K562 (cell line): ENCODE measurements around the gene ZNF692. TPM values are rescaled to one million over a fixed set of nuclear protein-coding genes. Genes with fewer than 3 reads are reported as not detected.

ENCODE experiments used
- ATF1 ChIP-seq, 2 experiments: fragments of 450-650 bp in 1 of 2; IDR thresholded peaks; 2 replicates each; pipeline ENCODE4 v1.6.1; 2016; ENCODE audit warnings: missing compliant biosample characterization in 1 of 2, missing genetic modification characterization in 1 of 2
- CREB3L1 ChIP-seq: fragments of 450-650 bp; IDR thresholded peaks from 2 replicates; pipeline ENCODE4 v1.6.1; 2014; ENCODE audit warnings: low read depth, mild to moderate bottlenecking, moderate library complexity, borderline replicate concordance
- DDX20 ChIP-seq: fragments of 450-650 bp; IDR thresholded peaks from 2 replicates; pipeline ENCODE4 v1.6.1; 2016; ENCODE audit warnings: missing genetic modification characterization, low read depth, mild to moderate bottlenecking, missing compliant biosample characterization, moderate library complexity
- FUS ChIP-seq: fragments of 200-400 bp; formaldehyde crosslinking; optimal IDR thresholded peaks from 2 replicates; pipeline ENCODE3; 2017; ENCODE audit warnings: low read depth, low read length
- HMGXB4 ChIP-seq: sonication (generic); formaldehyde crosslinking; IDR thresholded peaks from 2 replicates; pipeline ENCODE4 v1.8.1; 2023; ENCODE audit warnings: mild to moderate bottlenecking, missing genetic modification reagents
- KDM5B ChIP-seq: fragments of 200-600 bp; sonication (generic); IDR thresholded peaks from 2 replicates; pipeline ENCODE4 v1.6.1; 2012; ENCODE audit warnings: low read depth, mild to moderate bottlenecking, moderate library complexity, low read length, control low read depth, inconsistent platforms; ENCODE audit not compliant: insufficient replicate concordance
- MGA ChIP-seq: fragments of 450-650 bp; IDR thresholded peaks from 2 replicates; pipeline ENCODE4 v1.6.1; 2016; ENCODE audit warnings: mild to moderate bottlenecking, moderate library complexity
- PML ChIP-seq: IDR thresholded peaks from 2 replicates; pipeline ENCODE4 v1.6.1; 2012; ENCODE audit warnings: low read length, inconsistent platforms
- STAT5A ChIP-seq: IDR thresholded peaks from 2 replicates; pipeline ENCODE4 v1.6.1; 2012; ENCODE audit warnings: low read length, inconsistent platforms, borderline replicate concordance
- TOE1 ChIP-seq, 2 experiments: fragments of 450-650 bp in 1 of 2; sonication (generic) in 1 of 2; formaldehyde crosslinking in 1 of 2; IDR thresholded peaks; 2 replicates each; pipeline versions ENCODE4 v1.7.1 to v1.8.0; 2016 to 2022; ENCODE audit warnings: borderline replicate concordance in 2 of 2, mild to moderate bottlenecking in 2 of 2, antibody characterized with exemption in 1 of 2, inconsistent platforms in 1 of 2, low read depth in 1 of 2, missing genetic modification reagents in 1 of 2, moderate library complexity in 1 of 2
- ZNF324 ChIP-seq: fragments of 250-450 bp; sonication (Bioruptor Pico); IDR thresholded peaks from 2 replicates; pipeline ENCODE4 v1.4.0; 2020; ENCODE audit warnings: mild to moderate bottlenecking
- polyA plus RNA-seq, 8 experiments: library from polyadenylated mRNA; depleted of rRNA in 4 of 8; stranded (reverse) in 5 of 8; unstranded in 3 of 8; fragments of >200 nt; fragmentation: Nextera tagmentation in 2 of 8; fragmentation: Illumina TruSeq in 1 of 8; extraction: Ambion mirVana in 2 of 8; extraction: Trizol in 1 of 8; gene quantifications; 2 replicates each; pipeline versions ENCODE4 v1.2.1 to v1.2.3, GENCODE V29; 2011 to 2014; ENCODE audit warnings: inconsistent platforms in 1 of 8, missing spikeins in 1 of 8
- total RNA-seq, 7 experiments: library from RNA; depleted of rRNA in 6 of 7; stranded (reverse); fragments of >200 nt in 6 of 7; fragmentation: Illumina TruSeq in 2 of 7; extraction: Trizol in 2 of 7; gene quantifications; 2 replicates each; pipeline versions ENCODE4 v1.2.1 to v1.2.3, GENCODE V29; 2011 to 2021; ENCODE audit warnings: low replicate concordance in 1 of 7

The ZNF692 gene
- total and polyA plus RNA-seq, 9 of the 15 experiments (the other 6 are each of a cell fraction or from before 2014, with no cell fraction given), result 8.4 to 143 (median 55.9) TPM

- TF ChIP-seq MGA, result peak; percentile 69
- peak; percentile 88 for TF ChIP-seq KDM5B
- TF ChIP-seq HMGXB4 (CRISPR knock-in tag), result peak; percentile 99
- TF ChIP-seq PML, result peak; percentile 78
- no peak for TF ChIP-seq ATF1 (CRISPR knock-in tag; IDR thresholded peaks at IDR 0.05)
- TF ChIP-seq ATF1 (tag; IDR thresholded peaks at IDR 0.05), result peak; percentile 86
- peak; percentile 88 for TF ChIP-seq TOE1 (IDR thresholded peaks at IDR 0.05; ENCODE audit: borderline replicate concordance)
- TF ChIP-seq TOE1 (CRISPR knock-in tag; IDR thresholded peaks at IDR 0.05; ENCODE audit: borderline replicate concordance, low read depth), result no peak
- peak; percentile 5; the same call in 1 of the 2 replicates for TF ChIP-seq STAT5A
- no peak for TF ChIP-seq DDX20 (tag)
- TF ChIP-seq ZNF324, result 0 out of 2 replicates have a peak, but pooled peaks have one; percentile 57
- peak; percentile 82; the same call in 1 of the 2 replicates for TF ChIP-seq CREB3L1
- TF ChIP-seq FUS, result peak; percentile 37
Measured at GRCh38 chr1:248906009-248906752, 47.3 kb upstream of the ZNF692 start, which contains the start of gene PGBD2 (continued).
